GM12891 (cell line): Measurements from ENCODE around the gene SLC5A1.
"Not testable (repeated sequence)": the region's sequence is repeated elsewhere in the genome, so short reads cannot be mapped to it uniquely, and the experiment has no call there.

Experiments used
- POLR2A ChIP-seq: IDR thresholded peaks from 2 replicates; pipeline ENCODE4 v1.6.1; 2011; ENCODE audit warnings: low read depth, low read length, control low read depth
- POLR2AphosphoS5 ChIP-seq: IDR thresholded peaks from 2 replicates; pipeline ENCODE4 v1.6.1; 2011; ENCODE audit warnings: low read depth, low read length, control low read depth

DNA sequence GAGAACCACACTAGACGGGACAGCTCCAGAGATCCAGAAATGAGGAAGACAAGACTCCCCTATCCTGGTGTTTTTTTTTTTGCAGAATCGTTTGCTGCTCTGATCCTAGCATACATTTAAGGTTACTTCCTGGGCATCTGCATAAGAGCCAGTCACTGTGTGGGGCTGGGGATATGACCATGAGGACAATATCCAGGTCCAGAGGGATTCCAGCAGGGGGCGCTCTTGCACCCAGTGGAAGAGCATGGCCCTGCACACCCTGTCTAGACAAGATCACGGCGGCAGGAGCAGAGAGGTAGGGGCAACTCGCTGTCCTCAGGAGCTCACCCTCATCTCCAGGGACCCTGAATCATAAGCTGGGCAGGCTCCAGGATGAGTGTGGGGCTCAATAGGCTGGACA is 97.6 kb downstream of the SLC5A1 start:
- not testable (repeated sequence) for TF ChIP-seq POLR2AphosphoS5, POLR2A
